G401 (cell line): Measurements from ENCODE around the gene SLK. TPM values are rescaled to one million over a fixed set of nuclear protein-coding genes. Genes with fewer than 3 reads are reported as not detected.

Experiments
- DNase-seq: peaks from one replicate; pipeline ENCODE4 v3.0.0-alpha.2; 2015; ENCODE audit warnings: low spot score
- in situ Hi-C: cut with HindIII; loops from 2 replicates; pipeline ENCODE4 v1.10.0; 2016; ENCODE audit warnings: low sequenced_read_pairs, mixed read lengths
- total RNA-seq: library from RNA; depleted of rRNA; stranded (reverse); fragments of >200 nt; shearing (Covaris generic); gene quantifications from 2 replicates; pipeline ENCODE4 v1.2.3, GENCODE V29; 2014; rRNA removed

Gene SLK
- total RNA-seq, result 33.2 and 38.0 TPM in 2 replicates

- in situ Hi-C loops, result no loop called here
- peak; percentile 80 for DNase-seq
These were observed at the start of gene SLK for GRCh38 chr10:103966671-103967447. SLK (plus strand) TSS chr10:103967140; CDS start chr10:103967746, 606 bp downstream.

DNA sequence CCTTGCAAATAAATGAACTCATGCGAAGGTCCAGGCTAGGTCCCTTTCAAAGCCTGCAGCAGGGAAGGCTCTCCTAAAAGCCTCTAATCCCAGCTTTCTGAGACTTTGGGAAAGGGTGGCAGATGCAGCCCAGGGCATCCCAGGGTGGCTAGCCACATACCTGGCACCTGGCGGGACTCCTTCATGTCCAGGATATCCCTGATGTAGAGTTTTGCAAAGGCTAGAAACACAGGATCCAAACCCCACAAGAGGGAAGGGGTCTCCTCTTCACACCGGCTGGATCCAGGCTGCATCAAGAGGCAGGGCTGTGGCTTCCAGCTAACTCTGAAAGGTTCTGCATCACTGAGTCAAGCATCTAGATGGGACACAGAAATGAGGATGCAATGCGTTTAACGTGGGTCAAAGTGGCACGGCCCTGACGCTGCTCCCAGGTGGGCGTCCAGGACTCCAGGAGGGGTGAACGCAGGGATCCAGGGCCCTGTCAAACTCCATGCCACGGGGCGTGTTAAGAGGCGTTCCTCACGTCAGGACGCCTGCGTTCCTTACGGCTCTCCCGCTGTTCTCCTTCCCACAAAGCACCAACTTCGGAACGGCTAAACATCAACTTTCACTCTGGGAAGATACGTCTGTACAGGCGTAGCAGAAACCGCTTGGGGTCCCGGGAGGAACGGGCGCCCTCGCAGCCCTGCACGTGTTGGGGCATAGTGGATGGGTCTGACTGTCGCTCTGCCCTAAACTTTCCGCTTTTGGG, 49.5 kb upstream of the SLK start:
- peak; percentile 70 for DNase-seq
- in situ Hi-C loops, result loop anchor here (10.0 kb wide), 1 partner anchor 107 kb away; no protein-coding TSS in a partner anchor

- in situ Hi-C loops, result loop anchor here (10.0 kb wide), 1 partner anchor 107 kb away; no protein-coding TSS in a partner anchor
- peak; percentile 97 for DNase-seq
These were observed 48.7 kb upstream of the SLK start, which contains the start of gene STN1 for GRCh38 chr10:103918053-103918846. STN1 (minus strand) TSS chr10:103918184; CDS start chr10:103917594, 590 bp downstream.

GRCh38 chr10:103919648-103920025, 47.3 kb upstream of the SLK start:
- no peak for DNase-seq
- in situ Hi-C loops, result loop anchor here (10.0 kb wide), 1 partner anchor 105 kb away; no protein-coding TSS in a partner anchor

DNA sequence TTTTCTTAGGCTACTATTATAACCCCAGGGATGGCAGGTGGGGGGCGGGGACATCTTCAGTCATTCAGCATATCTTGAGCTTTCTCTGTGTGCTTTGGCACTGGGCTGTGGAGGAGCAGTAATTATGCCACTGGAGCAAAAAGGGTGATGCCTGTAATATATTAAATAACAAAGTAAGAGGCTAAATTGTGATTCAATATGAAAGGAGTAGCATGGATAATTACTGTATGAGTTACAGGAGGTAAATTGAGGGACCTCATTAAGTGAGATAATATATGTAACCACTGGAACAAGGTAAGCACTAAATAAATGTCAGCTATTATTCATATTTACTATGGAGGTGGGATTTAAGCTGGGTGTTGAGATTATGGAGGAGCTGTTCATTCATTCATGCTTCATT, 45.7 kb upstream of the SLK start:
- in situ Hi-C loops, result no loop called here
- DNase-seq, result no peak

GRCh38 chr10:103921750-103922195, 45.2 kb upstream of the SLK start:
- no peak for DNase-seq
- in situ Hi-C loops, result no loop called here

GRCh38 chr10:103922659-103923058, 44.3 kb upstream of the SLK start:
- DNase-seq, result no peak
- in situ Hi-C loops, result no loop called here

DNA sequence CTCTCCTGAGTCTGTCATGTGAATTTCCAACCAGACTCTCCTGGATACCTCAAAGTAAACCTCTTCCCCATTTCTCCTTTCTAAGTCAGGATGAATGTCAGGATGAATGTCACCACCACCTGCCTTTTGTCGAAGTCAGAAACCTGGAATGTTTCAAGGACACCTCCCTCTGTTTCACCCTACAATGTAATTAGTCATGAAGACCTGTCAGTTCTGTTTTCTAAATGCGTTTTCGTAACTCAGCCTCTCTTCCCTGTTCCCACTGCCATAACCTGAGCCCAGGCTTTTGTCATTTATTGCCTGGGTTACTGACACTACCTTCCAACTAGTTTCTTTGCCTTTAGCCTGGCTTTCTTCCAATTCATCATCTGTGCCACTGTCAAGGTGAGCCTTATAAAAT, 43.4 kb upstream of the SLK start:
- in situ Hi-C loops, result no loop called here
- DNase-seq, result no peak

GRCh38 chr10:103925591-103925990, 41.3 kb upstream of the SLK start:
- in situ Hi-C loops, result no loop called here
- no peak for DNase-seq

DNA sequence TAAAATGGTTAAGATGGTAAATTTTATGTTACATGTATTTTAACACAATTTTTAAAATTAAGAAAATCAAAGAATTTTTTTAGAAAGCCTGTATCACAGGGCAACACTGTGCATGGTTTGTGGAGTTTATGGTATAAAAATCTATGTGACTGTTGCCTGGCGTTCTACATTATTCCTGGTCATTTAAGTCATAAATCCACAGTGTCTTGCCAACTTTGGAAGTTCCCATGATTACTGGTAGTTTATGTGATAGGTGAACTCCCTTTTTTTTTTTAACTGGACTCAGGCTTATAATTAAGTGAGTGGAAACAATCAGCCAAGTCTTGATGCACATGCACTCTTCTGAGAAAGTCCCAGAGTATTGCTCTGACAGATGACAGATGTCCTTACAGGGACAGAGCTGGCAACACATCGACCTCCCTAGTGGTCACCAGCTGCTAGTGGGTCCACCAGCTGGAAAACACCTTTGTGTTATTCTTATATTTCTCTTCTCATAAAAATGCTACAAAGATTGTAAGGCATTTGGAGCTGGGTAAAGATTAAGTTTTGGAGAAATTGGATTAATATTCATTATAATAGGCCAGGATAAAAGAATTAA, 40.1 kb upstream of the SLK start:
- in situ Hi-C loops, result no loop called here

DNA sequence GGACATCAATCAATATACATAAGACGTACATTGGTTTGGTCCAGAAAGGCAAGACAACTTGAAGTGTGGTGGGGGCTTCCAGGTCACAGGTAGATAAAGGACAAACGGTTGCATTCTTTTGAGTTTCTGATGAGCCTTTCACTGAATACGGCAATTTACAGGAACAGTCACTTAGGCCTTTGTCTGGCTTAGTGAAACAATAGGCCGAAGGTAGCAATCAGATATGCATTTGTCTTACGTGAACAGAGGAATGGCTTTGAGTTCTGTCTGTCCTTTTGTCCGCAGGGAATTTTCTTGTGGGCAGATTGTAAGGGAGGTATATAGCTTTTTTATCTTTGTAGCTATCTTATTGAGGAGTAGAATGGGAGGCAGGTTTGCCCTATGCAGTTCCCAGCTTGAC, 38.2 kb upstream of the SLK start:
- in situ Hi-C loops, result no loop called here
- no peak for DNase-seq

More for the DNA sequence above, 40.1 kb upstream of the SLK start:
- peak; percentile 82 for DNase-seq

GRCh38 chr10:103929381-103929921, 37.5 kb upstream of the SLK start:
- no peak for DNase-seq
- in situ Hi-C loops, result no loop called here

GRCh38 chr10:103930449-103930848, 36.5 kb upstream of the SLK start:
- no peak for DNase-seq
- in situ Hi-C loops, result no loop called here

DNA sequence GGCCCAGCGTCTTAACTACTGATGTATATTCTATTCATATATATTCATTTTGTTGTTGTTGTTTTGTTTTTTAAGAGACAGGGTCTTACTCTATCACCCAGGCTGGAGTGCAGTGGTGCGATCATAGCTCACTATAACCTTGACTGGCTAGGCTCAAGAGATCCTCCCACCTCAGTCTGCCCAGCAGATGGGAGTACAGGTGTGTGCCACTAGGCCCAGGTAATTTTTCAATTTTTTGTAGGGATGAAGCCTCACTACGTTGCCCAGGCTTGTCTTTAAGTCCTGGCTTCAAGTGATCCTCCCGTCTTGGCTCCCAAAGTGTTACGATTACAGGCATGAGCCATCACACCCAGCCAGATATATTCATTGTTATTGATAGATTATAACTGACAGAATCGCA, 36.1 kb upstream of the SLK start:
- DNase-seq, result no peak
- in situ Hi-C loops, result no loop called here

- in situ Hi-C loops, result no loop called here
- DNase-seq, result no peak
These were observed 35.3 kb upstream of the SLK start for GRCh38 chr10:103931603-103932002.

DNA sequence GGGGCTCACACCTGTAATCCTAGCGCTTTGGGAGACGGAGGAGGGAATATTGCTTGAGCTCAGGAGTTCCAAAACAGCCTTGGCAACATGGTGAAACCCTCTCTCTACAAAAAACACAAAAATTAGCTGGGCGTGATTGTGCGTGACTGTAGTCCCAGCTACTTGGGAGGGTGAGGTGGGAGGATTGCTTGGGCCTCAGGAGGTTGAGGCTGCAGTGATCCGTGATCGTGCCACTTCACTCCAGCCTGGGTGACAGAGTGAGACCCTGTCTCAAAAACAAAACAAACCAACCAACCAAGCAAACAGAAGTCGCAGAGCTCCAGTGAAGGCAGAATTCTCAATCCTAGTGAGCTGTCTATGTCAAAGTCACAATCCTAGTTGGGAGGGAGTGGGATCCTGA, 34.7 kb upstream of the SLK start:
- in situ Hi-C loops, result no loop called here
- no peak for DNase-seq

DNA sequence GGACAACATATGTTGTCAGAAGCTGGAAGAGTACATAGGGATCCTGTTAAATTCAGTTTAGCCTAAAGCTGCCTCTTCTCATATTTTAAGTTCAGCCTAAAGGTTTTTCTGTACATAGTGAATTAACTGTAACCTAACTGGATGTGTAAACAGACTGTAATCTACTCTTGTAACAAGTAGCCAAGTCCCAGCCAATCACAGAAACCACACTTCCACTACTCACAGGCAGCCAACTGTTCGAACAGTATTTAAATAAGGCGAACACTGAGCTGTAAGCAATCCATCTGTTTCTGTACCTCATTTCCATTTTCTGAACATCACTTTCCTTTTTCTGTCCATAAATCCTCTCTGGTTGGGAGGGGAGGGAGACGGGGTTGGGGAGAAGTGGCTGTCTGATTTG, 34.0 kb upstream of the SLK start:
- no peak for DNase-seq
- in situ Hi-C loops, result no loop called here

DNA sequence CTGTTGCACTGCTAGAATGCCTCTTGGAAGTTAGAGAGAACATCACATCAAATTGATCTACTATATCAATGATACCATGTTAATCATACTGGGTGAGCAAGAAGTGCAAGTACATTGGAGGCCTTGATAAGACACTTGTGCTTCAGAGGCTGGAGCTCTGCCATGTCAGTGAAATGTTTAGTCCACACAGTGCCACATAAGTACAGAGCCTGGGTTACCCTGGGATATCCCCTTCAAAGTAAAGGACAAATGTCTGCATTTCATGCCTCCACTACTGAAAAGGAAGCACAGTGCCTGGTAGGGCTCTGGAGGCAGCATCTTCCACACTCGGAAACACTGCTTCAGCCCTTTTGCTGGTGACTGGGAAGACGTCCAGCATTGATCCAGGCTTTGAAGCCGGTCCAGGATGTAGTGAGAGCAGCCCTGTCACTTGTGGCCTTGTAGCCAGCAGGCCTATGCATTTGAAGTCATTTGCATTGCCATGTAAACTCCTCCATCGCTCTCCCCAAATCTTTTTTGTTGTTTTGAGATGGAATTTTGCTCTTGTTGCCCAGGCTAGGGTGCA, 33.3 kb upstream of the SLK start:
- peak; percentile 75 for DNase-seq
- in situ Hi-C loops, result no loop called here
